Cardiac fibroblast (primary cell): ENCODE measurements around the gene LCOR.
A peak's percentile ranks its signal among the peaks of the same experiment; 100 is the strongest.
"Not testable (repeated sequence)": the region's sequence is repeated elsewhere in the genome, so short reads cannot be mapped to it uniquely, and the experiment has no call there.

ENCODE experiments used
- DNase-seq, 2 donors: peaks; one replicate each; pipeline versions ENCODE4 v3.0.0 to v3.0.0-alpha.2; 2010; ENCODE audit warnings: low read depth in 2 of 2
- H3K4me3 ChIP-seq, 2 donors: replicated peaks in 1 of 2; 1 replicate in 1 of 2; 2 replicates in 1 of 2; pipeline ENCODE4 v1.5.1; 2011; ENCODE audit warnings: low read depth in 2 of 2, low read length in 2 of 2, mild to moderate bottlenecking in 2 of 2, moderate library complexity in 1 of 2
- CTCF ChIP-seq: IDR thresholded peaks from one replicate; pipeline ENCODE4 v1.5.1; 2011; ENCODE audit warnings: low read depth, mild to moderate bottlenecking, low read length, inconsistent platforms

Gene LCOR

GRCh38 chr10:97031459-97031858 is 199.4 kb downstream of the LCOR start:
- no peak for TF ChIP-seq CTCF
- no peak overlapping the region for H3K4me3 ChIP-seq
- DNase-seq = no peak

GRCh38 chr10:97032624-97033023 is 200.5 kb downstream of the LCOR start:
- no peak for DNase-seq
- TF ChIP-seq CTCF = no peak
- H3K4me3 ChIP-seq = no peak overlapping the region

- not testable (repeated sequence) for H3K4me3 ChIP-seq, DNase-seq
Measured at GRCh38 chr10:97033841-97034240, 201.7 kb downstream of the LCOR start.

GRCh38 chr10:97034301-97034700 is 202.2 kb downstream of the LCOR start:
- TF ChIP-seq CTCF = no peak
- H3K4me3 ChIP-seq = no peak overlapping the region
- DNase-seq = no peak

- H3K4me3 ChIP-seq = no peak overlapping the region
- no peak for DNase-seq
- TF ChIP-seq CTCF = no peak
Measured at GRCh38 chr10:97034958-97035769, 203.1 kb downstream of the LCOR start.

GRCh38 chr10:97037365-97038361 is 205.6 kb downstream of the LCOR start:
- peak; percentile 90 for TF ChIP-seq CTCF
- DNase-seq = peak; percentile 80 to 81
- peak overlapping the region; percentile 33 to 43 for H3K4me3 ChIP-seq

GRCh38 chr10:97038688-97039087 is 206.6 kb downstream of the LCOR start:
- no peak overlapping the region for H3K4me3 ChIP-seq
- DNase-seq = no peak
- no peak for TF ChIP-seq CTCF
